GM23338 (cell line): ENCODE results near the gene ZNF287. TPM values are rescaled to one million over a fixed set of nuclear protein-coding genes. Genes with fewer than 3 reads are reported as not detected.

Experiments used
- ATAC-seq: fragments of 200-7000 bp; cut with Tn5 transposase; 3 replicates; pipeline ENCODE4 v1.9.1; 2020
- DNase-seq: peaks from one replicate; pipeline ENCODE4 v3.0.0-alpha.2; 2015; ENCODE audit warnings: low spot score
- H2AFZ ChIP-seq: fragments of 200-600 bp; sonication (generic); 2 replicates; pipeline ENCODE4 v1.8.0; 2016; ENCODE audit warnings: antibody characterized with exemption, mild to moderate bottlenecking, moderate library complexity
- H3F3A ChIP-seq: fragments of 200-600 bp; sonication (generic); replicated peaks from 2 replicates; pipeline ENCODE4 v1.8.0; 2017; ENCODE audit warnings: antibody characterized with exemption, mixed run types, low read depth
- H3K27ac ChIP-seq: fragments of 200-600 bp; sonication (generic); 2 replicates; pipeline ENCODE4 v1.6.1; 2016; ENCODE audit warnings: low read depth
- H3K27me3 ChIP-seq: fragments of 200-600 bp; sonication (generic); 2 replicates; pipeline ENCODE4 v1.8.0; 2016; ENCODE audit warnings: mild to moderate bottlenecking, mixed run types, moderate library complexity; ENCODE audit not compliant: insufficient read depth
- H3K36me3 ChIP-seq: fragments of 200-600 bp; sonication (generic); 2 replicates; pipeline ENCODE4 v1.8.0; 2016; ENCODE audit warnings: mild to moderate bottlenecking; ENCODE audit not compliant: insufficient read depth
- H3K4me1 ChIP-seq: fragments of 200-600 bp; sonication (generic); 2 replicates; pipeline ENCODE4 v1.8.0; 2016; ENCODE audit warnings: mild to moderate bottlenecking, moderate library complexity; ENCODE audit not compliant: insufficient read depth
- H3K4me2 ChIP-seq: fragments of 200-600 bp; sonication (generic); 2 replicates; pipeline ENCODE4 v1.7.1; 2017; ENCODE audit warnings: mixed run types
- H3K4me3 ChIP-seq: fragments of 200-600 bp; sonication (generic); 2 replicates; pipeline ENCODE4 v1.6.1; 2016; ENCODE audit warnings: mixed run types
- H3K79me2 ChIP-seq: fragments of 200-600 bp; sonication (generic); replicated peaks from 2 replicates; pipeline ENCODE4 v1.8.0; 2017; ENCODE audit warnings: mild to moderate bottlenecking; ENCODE audit not compliant: insufficient read depth
- H3K9me2 ChIP-seq: fragments of 200-600 bp; sonication (generic); 2 replicates; pipeline ENCODE4 v1.8.0; 2017; ENCODE audit not compliant: insufficient read depth
- H4K20me1 ChIP-seq: fragments of 200-600 bp; sonication (generic); replicated peaks from 2 replicates; pipeline ENCODE4 v1.8.0; 2017; ENCODE audit warnings: mild to moderate bottlenecking; ENCODE audit not compliant: insufficient read depth
- H3K27ac Mint-ChIP-seq: 2 replicates; pipeline ENCODE4 v1.8.0; 2020; ENCODE audit warnings: inconsistent platforms, mild to moderate bottlenecking, moderate library complexity, mixed read lengths
- H3K27me3 Mint-ChIP-seq: 3 replicates; pipeline ENCODE4 v1.8.0; 2022; ENCODE audit warnings: low read depth, mild to moderate bottlenecking, moderate library complexity, mixed read lengths, inconsistent platforms; ENCODE audit not compliant: insufficient read depth, poor library complexity
- H3K36me3 Mint-ChIP-seq: 3 replicates; pipeline ENCODE4 v1.8.0; 2021; ENCODE audit warnings: low read depth, mild to moderate bottlenecking, inconsistent platforms, moderate library complexity, mixed read lengths
- H3K4me1 Mint-ChIP-seq: 3 replicates; pipeline ENCODE4 v1.8.0; 2020; ENCODE audit warnings: mild to moderate bottlenecking, inconsistent platforms, mixed read lengths
- H3K4me3 Mint-ChIP-seq: 3 replicates; pipeline ENCODE4 v1.8.0; 2021; ENCODE audit warnings: moderate library complexity, mild to moderate bottlenecking, inconsistent platforms, mixed read lengths
- H3K9me3 Mint-ChIP-seq: 3 replicates; pipeline ENCODE4 v1.8.0; 2020; ENCODE audit warnings: moderate library complexity, mild to moderate bottlenecking, inconsistent platforms, mixed read lengths
- CREB1 ChIP-seq: fragments of 250-450 bp; sonication (Bioruptor Pico); IDR thresholded peaks from 2 replicates; pipeline ENCODE4 v1.5.0; 2020; ENCODE audit warnings: low read depth, mild to moderate bottlenecking, moderate library complexity
- ETS1 ChIP-seq: IDR thresholded peaks from 2 replicates; pipeline ENCODE4 v1.6.1; 2016; ENCODE audit warnings: antibody characterized with exemption
- JUNB ChIP-seq: IDR thresholded peaks from one replicate; pipeline ENCODE4 v1.6.1; 2016; ENCODE audit warnings: antibody characterized with exemption; ENCODE audit not compliant: unreplicated experiment
- STAT1 ChIP-seq: IDR thresholded peaks from one replicate; pipeline ENCODE4 v1.6.1; 2016; ENCODE audit warnings: antibody characterized with exemption; ENCODE audit not compliant: unreplicated experiment
- ZNF331 ChIP-seq: fragments of 250-450 bp; sonication (Bioruptor Pico); IDR thresholded peaks from 2 replicates; pipeline ENCODE4 v1.5.0; 2020; ENCODE audit warnings: low read depth, mild to moderate bottlenecking, moderate library complexity
- ZNF462 ChIP-seq: fragments of 250-450 bp; sonication (Bioruptor Pico); IDR thresholded peaks from 2 replicates; pipeline ENCODE4 v1.5.0; 2020; ENCODE audit warnings: mild to moderate bottlenecking, moderate library complexity
- polyA plus RNA-seq: library from polyadenylated mRNA; unstranded; fragments of >200 nt; fragmentation: Nextera tagmentation; extraction: Ambion mirVana; gene quantifications from 2 replicates; pipeline ENCODE4 v1.2.1, GENCODE V29; 2016
- total RNA-seq: library from RNA; depleted of rRNA; stranded (reverse); fragments of >200 nt; shearing (Covaris generic); gene quantifications from 2 replicates; pipeline ENCODE4 v1.2.3, GENCODE V29; 2014

Gene ZNF287
- total and polyA plus RNA-seq, 2 experiments from 2014 or later = 5.1 to 8.0 TPM

GRCh38 chr17:16534236-16534635 is 34.8 kb downstream of the ZNF287 start (continued):
- no peak for TF ChIP-seq ZNF462

GRCh38 chr17:16529906-16530305 is 39.1 kb downstream of the ZNF287 start:
- no peaks in the 10 kb centered on the region for H3K79me2 ChIP-seq
- no peaks in the 10 kb centered on the region for H3K36me3 ChIP-seq
- peaks cover 2% of the 10 kb centered on the region for H3K27me3 Mint-ChIP-seq
- no peak for TF ChIP-seq ZNF462
- TF ChIP-seq STAT1 = no peak
- TF ChIP-seq CREB1 (CRISPR knock-in tag) = no peak
- TF ChIP-seq ETS1 = no peak
- TF ChIP-seq ZNF331 (CRISPR knock-in tag) = no peak
- TF ChIP-seq JUNB = no peak
- no peak overlapping the region for H3K4me2 ChIP-seq
- no peaks in the 10 kb centered on the region for H3K9me2 ChIP-seq
- H3K27ac Mint-ChIP-seq = no peak overlapping the region
- H3K9me3 Mint-ChIP-seq = no peaks in the 10 kb centered on the region
- peaks cover 7% of the 10 kb centered on the region for H3K4me1 ChIP-seq
- no peaks in the 10 kb centered on the region for H3K27me3 ChIP-seq
- no peak overlapping the region for H3K4me3 Mint-ChIP-seq
- peaks cover 2% of the 10 kb centered on the region; the same call in 1 of the 3 replicates for H3K4me1 Mint-ChIP-seq
- no peak overlapping the region for H3K4me3 ChIP-seq
- no peaks in the 10 kb centered on the region for H3K36me3 Mint-ChIP-seq
- H2AFZ ChIP-seq = no peak overlapping the region
- DNase-seq (no peak), ATAC-seq (no peak)
- no peaks in the 10 kb centered on the region for H3F3A ChIP-seq
- H3K27ac ChIP-seq = no peak overlapping the region
- no peaks in the 10 kb centered on the region for H4K20me1 ChIP-seq
